GM23338 (cell line): Measurements from ENCODE around the gene EYA2. TPM values are rescaled to one million over a fixed set of nuclear protein-coding genes. Genes with fewer than 3 reads are reported as not detected.
A peak's percentile ranks its signal among the peaks of the same experiment; 100 is the strongest.

ENCODE experiments used
- ATAC-seq: fragments of 200-7000 bp; cut with Tn5 transposase; 3 replicates; pipeline ENCODE4 v1.9.1; 2020
- DNase-seq: peaks from one replicate; pipeline ENCODE4 v3.0.0-alpha.2; 2015; ENCODE audit warnings: low spot score
- H2AFZ ChIP-seq: fragments of 200-600 bp; sonication (generic); 2 replicates; pipeline ENCODE4 v1.8.0; 2016; ENCODE audit warnings: antibody characterized with exemption, mild to moderate bottlenecking, moderate library complexity
- H3F3A ChIP-seq: fragments of 200-600 bp; sonication (generic); replicated peaks from 2 replicates; pipeline ENCODE4 v1.8.0; 2017; ENCODE audit warnings: antibody characterized with exemption, mixed run types, low read depth
- H3K27ac ChIP-seq: fragments of 200-600 bp; sonication (generic); 2 replicates; pipeline ENCODE4 v1.6.1; 2016; ENCODE audit warnings: low read depth
- H3K27me3 ChIP-seq: fragments of 200-600 bp; sonication (generic); 2 replicates; pipeline ENCODE4 v1.8.0; 2016; ENCODE audit warnings: mild to moderate bottlenecking, mixed run types, moderate library complexity; ENCODE audit not compliant: insufficient read depth
- H3K36me3 ChIP-seq: fragments of 200-600 bp; sonication (generic); 2 replicates; pipeline ENCODE4 v1.8.0; 2016; ENCODE audit warnings: mild to moderate bottlenecking; ENCODE audit not compliant: insufficient read depth
- H3K4me1 ChIP-seq: fragments of 200-600 bp; sonication (generic); 2 replicates; pipeline ENCODE4 v1.8.0; 2016; ENCODE audit warnings: mild to moderate bottlenecking, moderate library complexity; ENCODE audit not compliant: insufficient read depth
- H3K4me2 ChIP-seq: fragments of 200-600 bp; sonication (generic); 2 replicates; pipeline ENCODE4 v1.7.1; 2017; ENCODE audit warnings: mixed run types
- H3K4me3 ChIP-seq: fragments of 200-600 bp; sonication (generic); 2 replicates; pipeline ENCODE4 v1.6.1; 2016; ENCODE audit warnings: mixed run types
- H3K79me2 ChIP-seq: fragments of 200-600 bp; sonication (generic); replicated peaks from 2 replicates; pipeline ENCODE4 v1.8.0; 2017; ENCODE audit warnings: mild to moderate bottlenecking; ENCODE audit not compliant: insufficient read depth
- H3K9me2 ChIP-seq: fragments of 200-600 bp; sonication (generic); 2 replicates; pipeline ENCODE4 v1.8.0; 2017; ENCODE audit not compliant: insufficient read depth
- H4K20me1 ChIP-seq: fragments of 200-600 bp; sonication (generic); replicated peaks from 2 replicates; pipeline ENCODE4 v1.8.0; 2017; ENCODE audit warnings: mild to moderate bottlenecking; ENCODE audit not compliant: insufficient read depth
- H3K27ac Mint-ChIP-seq: 2 replicates; pipeline ENCODE4 v1.8.0; 2020; ENCODE audit warnings: inconsistent platforms, mild to moderate bottlenecking, moderate library complexity, mixed read lengths
- H3K27me3 Mint-ChIP-seq: 3 replicates; pipeline ENCODE4 v1.8.0; 2022; ENCODE audit warnings: low read depth, mild to moderate bottlenecking, moderate library complexity, mixed read lengths, inconsistent platforms; ENCODE audit not compliant: insufficient read depth, poor library complexity
- H3K36me3 Mint-ChIP-seq: 3 replicates; pipeline ENCODE4 v1.8.0; 2021; ENCODE audit warnings: low read depth, mild to moderate bottlenecking, inconsistent platforms, moderate library complexity, mixed read lengths
- H3K4me1 Mint-ChIP-seq: 3 replicates; pipeline ENCODE4 v1.8.0; 2020; ENCODE audit warnings: mild to moderate bottlenecking, inconsistent platforms, mixed read lengths
- H3K4me3 Mint-ChIP-seq: 3 replicates; pipeline ENCODE4 v1.8.0; 2021; ENCODE audit warnings: moderate library complexity, mild to moderate bottlenecking, inconsistent platforms, mixed read lengths
- H3K9me3 Mint-ChIP-seq: 3 replicates; pipeline ENCODE4 v1.8.0; 2020; ENCODE audit warnings: moderate library complexity, mild to moderate bottlenecking, inconsistent platforms, mixed read lengths
- EZH2 ChIP-seq: fragments of 200-600 bp; sonication (generic); IDR thresholded peaks from one replicate; pipeline ENCODE4 v1.8.0; 2017; ENCODE audit warnings: antibody characterized with exemption, mild to moderate bottlenecking, low read depth; ENCODE audit not compliant: unreplicated experiment
- JUNB ChIP-seq: IDR thresholded peaks from one replicate; pipeline ENCODE4 v1.6.1; 2016; ENCODE audit warnings: antibody characterized with exemption; ENCODE audit not compliant: unreplicated experiment
- NANOG ChIP-seq: IDR thresholded peaks from 2 replicates; pipeline ENCODE4 v1.6.1; 2016; ENCODE audit warnings: antibody characterized with exemption, borderline replicate concordance
- POLR2AphosphoS5 ChIP-seq: IDR thresholded peaks from 2 replicates; pipeline ENCODE4 v1.6.1; 2016; ENCODE audit warnings: antibody characterized with exemption, low read depth
- ZNF114 ChIP-seq: fragments of 250-450 bp; sonication (Bioruptor Pico); IDR thresholded peaks from 2 replicates; pipeline ENCODE4 v1.5.0; 2020; ENCODE audit warnings: mild to moderate bottlenecking, moderate library complexity
- polyA plus RNA-seq: library from polyadenylated mRNA; unstranded; fragments of >200 nt; fragmentation: Nextera tagmentation; extraction: Ambion mirVana; gene quantifications from 2 replicates; pipeline ENCODE4 v1.2.1, GENCODE V29; 2016
- total RNA-seq: library from RNA; depleted of rRNA; stranded (reverse); fragments of >200 nt; shearing (Covaris generic); gene quantifications from 2 replicates; pipeline ENCODE4 v1.2.3, GENCODE V29; 2014
- TF ChIP-seq, protein P1 (sequence below): IDR thresholded peaks from one replicate; pipeline ENCODE4 v1.6.1; 2018; ENCODE audit warnings: antibody characterized with exemption; ENCODE audit not compliant: unreplicated experiment
- TF ChIP-seq, protein P2 (sequence below): IDR thresholded peaks from 2 replicates; pipeline ENCODE4 v1.6.1; 2016; ENCODE audit warnings: antibody characterized with exemption
- TF ChIP-seq, protein P3 (sequence below): fragments of 250-450 bp; sonication (Bioruptor Pico); IDR thresholded peaks from 2 replicates; pipeline ENCODE4 v1.5.0; 2020; ENCODE audit warnings: mild to moderate bottlenecking, moderate library complexity

EYA2 gene
- total and polyA plus RNA-seq, 2 experiments from 2014 or later, result 0.50 to 0.56 TPM

DNA sequence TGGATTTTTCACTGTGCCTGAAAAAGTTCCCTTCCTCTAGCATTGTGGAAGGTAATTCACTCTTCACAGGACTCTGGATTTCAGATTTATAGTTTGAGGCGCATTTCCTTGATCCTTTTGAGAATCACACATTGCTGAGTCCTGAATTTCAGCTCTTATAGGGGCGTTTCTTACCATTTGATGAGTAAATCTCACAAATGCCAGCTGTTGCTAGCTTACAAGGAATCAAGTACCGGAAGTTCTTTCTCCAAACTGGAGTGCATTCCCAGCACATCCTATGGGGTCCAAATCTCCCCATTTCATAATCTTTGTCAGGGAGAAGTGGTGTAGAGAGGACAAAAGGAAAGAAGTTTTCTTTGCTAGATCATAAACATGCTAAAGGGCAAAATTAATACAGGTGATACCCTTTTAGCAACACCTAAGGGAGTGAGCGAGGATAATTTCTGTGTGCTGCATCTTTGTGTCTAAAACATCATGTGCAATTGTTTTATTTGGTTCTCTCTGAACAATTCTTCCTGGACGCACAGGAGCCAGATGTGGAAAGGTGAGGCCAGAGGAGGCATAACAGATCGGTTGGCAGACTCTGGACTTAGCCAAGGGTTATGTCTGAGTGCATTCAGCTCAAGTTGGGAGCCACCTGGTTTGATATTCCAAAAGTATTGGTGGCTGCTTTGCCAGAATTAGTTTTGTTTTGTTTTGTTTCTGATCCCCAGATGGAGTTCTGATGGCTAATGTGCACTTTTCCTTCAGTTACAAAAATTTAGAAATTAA is 37.4 kb upstream of the EYA2 start (continued):
- TF ChIP-seq, protein P1, sequence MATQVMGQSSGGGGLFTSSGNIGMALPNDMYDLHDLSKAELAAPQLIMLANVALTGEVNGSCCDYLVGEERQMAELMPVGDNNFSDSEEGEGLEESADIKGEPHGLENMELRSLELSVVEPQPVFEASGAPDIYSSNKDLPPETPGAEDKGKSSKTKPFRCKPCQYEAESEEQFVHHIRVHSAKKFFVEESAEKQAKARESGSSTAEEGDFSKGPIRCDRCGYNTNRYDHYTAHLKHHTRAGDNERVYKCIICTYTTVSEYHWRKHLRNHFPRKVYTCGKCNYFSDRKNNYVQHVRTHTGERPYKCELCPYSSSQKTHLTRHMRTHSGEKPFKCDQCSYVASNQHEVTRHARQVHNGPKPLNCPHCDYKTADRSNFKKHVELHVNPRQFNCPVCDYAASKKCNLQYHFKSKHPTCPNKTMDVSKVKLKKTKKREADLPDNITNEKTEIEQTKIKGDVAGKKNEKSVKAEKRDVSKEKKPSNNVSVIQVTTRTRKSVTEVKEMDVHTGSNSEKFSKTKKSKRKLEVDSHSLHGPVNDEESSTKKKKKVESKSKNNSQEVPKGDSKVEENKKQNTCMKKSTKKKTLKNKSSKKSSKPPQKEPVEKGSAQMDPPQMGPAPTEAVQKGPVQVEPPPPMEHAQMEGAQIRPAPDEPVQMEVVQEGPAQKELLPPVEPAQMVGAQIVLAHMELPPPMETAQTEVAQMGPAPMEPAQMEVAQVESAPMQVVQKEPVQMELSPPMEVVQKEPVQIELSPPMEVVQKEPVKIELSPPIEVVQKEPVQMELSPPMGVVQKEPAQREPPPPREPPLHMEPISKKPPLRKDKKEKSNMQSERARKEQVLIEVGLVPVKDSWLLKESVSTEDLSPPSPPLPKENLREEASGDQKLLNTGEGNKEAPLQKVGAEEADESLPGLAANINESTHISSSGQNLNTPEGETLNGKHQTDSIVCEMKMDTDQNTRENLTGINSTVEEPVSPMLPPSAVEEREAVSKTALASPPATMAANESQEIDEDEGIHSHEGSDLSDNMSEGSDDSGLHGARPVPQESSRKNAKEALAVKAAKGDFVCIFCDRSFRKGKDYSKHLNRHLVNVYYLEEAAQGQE, result no peak
- TF ChIP-seq ZNF114 (CRISPR knock-in tag), result no peak
- TF ChIP-seq EZH2, result no peak

DNA sequence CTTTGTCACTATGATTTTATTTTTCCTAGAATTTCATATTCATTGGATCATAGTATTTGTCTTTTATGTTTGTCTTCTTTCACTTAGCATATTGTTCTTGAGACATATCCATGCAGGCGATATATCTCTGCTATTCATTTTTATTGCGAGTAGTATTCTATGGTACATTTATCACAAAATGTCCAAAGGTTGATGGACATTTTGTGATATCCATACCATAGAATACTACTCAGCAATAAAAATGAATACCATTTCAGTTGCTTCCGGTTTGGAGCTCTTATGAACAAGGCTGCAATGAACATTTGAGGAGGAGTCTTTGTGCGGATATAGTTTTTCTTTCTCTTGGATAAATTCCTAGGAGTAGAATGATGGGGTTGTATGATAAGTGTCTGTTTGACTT is 28.8 kb upstream of the EYA2 start:
- H3K36me3 Mint-ChIP-seq, result no peaks in the 10 kb centered on the region
- DNase-seq, result no peak

DNA sequence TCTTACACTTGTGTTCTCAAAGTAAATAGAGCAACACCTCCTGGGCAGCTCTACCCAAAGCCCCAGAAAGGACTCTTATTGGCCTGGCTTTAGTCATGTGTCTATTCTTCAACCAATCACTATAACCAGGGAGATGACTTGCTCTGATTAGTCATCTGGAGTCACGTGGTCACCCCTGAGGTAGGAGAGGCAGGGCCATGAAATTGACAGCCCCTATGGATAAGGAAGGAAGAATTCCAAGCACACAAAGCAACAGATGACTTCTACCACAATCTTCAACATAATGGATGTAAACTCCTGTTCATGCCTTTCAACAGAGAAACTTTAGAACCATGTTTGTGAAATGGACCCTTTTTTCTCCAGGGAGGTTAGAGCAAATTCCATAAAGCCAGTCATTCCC is 24.6 kb upstream of the EYA2 start:
- peaks cover 3% of the 10 kb centered on the region for H3K27me3 Mint-ChIP-seq
- no peak overlapping the region for H3K27ac Mint-ChIP-seq
- Histone ChIP-seq H3F3A (no peaks in the 10 kb centered on the region), H3K36me3 (no peaks in the 10 kb centered on the region), H3K27me3 (no peaks in the 10 kb centered on the region), H3K27ac (no peak overlapping the region), H4K20me1 (no peaks in the 10 kb centered on the region), H3K9me2 (peaks cover 21% of the 10 kb centered on the region), H3K79me2 (no peaks in the 10 kb centered on the region), H2AFZ (no peak overlapping the region), H3K4me1 (peaks cover 4% of the 10 kb centered on the region; the same call in 1 of the 2 replicates), H3K4me2 (no peak overlapping the region), H3K4me3 (no peak overlapping the region)
- peaks cover 9% of the 10 kb centered on the region; the same call in 2 of the 3 replicates for H3K4me1 Mint-ChIP-seq
- DNase-seq (no peak), ATAC-seq (no peak)
- no peak overlapping the region for H3K4me3 Mint-ChIP-seq
- H3K9me3 Mint-ChIP-seq, result peaks cover 3% of the 10 kb centered on the region
- H3K36me3 Mint-ChIP-seq, result no peaks in the 10 kb centered on the region
- TF ChIP-seq POLR2AphosphoS5 (no peak), ZNF114 (CRISPR knock-in tag) (no peak), NANOG (no peak), EZH2 (no peak), JUNB (no peak)
- TF ChIP-seq, protein P2, sequence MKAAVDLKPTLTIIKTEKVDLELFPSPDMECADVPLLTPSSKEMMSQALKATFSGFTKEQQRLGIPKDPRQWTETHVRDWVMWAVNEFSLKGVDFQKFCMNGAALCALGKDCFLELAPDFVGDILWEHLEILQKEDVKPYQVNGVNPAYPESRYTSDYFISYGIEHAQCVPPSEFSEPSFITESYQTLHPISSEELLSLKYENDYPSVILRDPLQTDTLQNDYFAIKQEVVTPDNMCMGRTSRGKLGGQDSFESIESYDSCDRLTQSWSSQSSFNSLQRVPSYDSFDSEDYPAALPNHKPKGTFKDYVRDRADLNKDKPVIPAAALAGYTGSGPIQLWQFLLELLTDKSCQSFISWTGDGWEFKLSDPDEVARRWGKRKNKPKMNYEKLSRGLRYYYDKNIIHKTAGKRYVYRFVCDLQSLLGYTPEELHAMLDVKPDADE, result no peak
- TF ChIP-seq, protein P3, sequence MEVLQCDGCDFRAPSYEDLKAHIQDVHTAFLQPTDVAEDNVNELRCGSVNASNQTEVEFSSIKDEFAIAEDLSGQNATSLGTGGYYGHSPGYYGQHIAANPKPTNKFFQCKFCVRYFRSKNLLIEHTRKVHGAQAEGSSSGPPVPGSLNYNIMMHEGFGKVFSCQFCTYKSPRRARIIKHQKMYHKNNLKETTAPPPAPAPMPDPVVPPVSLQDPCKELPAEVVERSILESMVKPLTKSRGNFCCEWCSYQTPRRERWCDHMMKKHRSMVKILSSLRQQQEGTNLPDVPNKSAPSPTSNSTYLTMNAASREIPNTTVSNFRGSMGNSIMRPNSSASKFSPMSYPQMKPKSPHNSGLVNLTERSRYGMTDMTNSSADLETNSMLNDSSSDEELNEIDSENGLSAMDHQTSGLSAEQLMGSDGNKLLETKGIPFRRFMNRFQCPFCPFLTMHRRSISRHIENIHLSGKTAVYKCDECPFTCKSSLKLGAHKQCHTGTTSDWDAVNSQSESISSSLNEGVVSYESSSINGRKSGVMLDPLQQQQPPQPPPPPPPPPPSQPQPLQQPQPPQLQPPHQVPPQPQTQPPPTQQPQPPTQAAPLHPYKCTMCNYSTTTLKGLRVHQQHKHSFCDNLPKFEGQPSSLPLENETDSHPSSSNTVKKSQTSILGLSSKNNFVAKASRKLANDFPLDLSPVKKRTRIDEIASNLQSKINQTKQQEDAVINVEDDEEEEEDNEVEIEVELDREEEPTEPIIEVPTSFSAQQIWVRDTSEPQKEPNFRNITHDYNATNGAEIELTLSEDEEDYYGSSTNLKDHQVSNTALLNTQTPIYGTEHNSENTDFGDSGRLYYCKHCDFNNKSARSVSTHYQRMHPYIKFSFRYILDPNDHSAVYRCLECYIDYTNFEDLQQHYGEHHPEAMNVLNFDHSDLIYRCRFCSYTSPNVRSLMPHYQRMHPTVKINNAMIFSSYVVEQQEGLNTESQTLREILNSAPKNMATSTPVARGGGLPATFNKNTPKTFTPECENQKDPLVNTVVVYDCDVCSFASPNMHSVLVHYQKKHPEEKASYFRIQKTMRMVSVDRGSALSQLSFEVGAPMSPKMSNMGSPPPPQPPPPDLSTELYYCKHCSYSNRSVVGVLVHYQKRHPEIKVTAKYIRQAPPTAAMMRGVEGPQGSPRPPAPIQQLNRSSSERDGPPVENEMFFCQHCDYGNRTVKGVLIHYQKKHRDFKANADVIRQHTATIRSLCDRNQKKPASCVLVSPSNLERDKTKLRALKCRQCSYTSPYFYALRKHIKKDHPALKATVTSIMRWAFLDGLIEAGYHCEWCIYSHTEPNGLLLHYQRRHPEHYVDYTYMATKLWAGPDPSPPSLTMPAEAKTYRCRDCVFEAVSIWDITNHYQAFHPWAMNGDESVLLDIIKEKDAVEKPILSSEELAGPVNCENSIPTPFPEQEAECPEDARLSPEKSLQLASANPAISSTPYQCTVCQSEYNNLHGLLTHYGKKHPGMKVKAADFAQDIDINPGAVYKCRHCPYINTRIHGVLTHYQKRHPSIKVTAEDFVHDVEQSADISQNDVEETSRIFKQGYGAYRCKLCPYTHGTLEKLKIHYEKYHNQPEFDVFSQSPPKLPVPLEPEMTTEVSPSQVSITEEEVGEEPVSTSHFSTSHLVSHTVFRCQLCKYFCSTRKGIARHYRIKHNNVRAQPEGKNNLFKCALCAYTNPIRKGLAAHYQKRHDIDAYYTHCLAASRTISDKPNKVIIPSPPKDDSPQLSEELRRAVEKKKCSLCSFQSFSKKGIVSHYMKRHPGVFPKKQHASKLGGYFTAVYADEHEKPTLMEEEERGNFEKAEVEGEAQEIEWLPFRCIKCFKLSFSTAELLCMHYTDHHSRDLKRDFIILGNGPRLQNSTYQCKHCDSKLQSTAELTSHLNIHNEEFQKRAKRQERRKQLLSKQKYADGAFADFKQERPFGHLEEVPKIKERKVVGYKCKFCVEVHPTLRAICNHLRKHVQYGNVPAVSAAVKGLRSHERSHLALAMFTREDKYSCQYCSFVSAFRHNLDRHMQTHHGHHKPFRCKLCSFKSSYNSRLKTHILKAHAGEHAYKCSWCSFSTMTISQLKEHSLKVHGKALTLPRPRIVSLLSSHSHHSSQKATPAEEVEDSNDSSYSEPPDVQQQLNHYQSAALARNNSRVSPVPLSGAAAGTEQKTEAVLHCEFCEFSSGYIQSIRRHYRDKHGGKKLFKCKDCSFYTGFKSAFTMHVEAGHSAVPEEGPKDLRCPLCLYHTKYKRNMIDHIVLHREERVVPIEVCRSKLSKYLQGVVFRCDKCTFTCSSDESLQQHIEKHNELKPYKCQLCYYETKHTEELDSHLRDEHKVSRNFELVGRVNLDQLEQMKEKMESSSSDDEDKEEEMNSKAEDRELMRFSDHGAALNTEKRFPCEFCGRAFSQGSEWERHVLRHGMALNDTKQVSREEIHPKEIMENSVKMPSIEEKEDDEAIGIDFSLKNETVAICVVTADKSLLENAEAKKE (CRISPR knock-in tag), result no peak

More for the DNA sequence above, 28.8 kb upstream of the EYA2 start:
- Histone ChIP-seq H3K27ac (no peak overlapping the region), H3K4me3 (no peak overlapping the region), H3K36me3 (no peaks in the 10 kb centered on the region), H3K9me2 (peaks cover 12% of the 10 kb centered on the region), H3K4me2 (no peak overlapping the region), H3K4me1 (no peaks in the 10 kb centered on the region), H4K20me1 (no peaks in the 10 kb centered on the region), H3K79me2 (no peaks in the 10 kb centered on the region), H2AFZ (0 out of 2 replicates have a peak overlapping the region, but pooled peaks have one; percentile 11), H3F3A (no peaks in the 10 kb centered on the region), H3K27me3 (no peaks in the 10 kb centered on the region)
- ATAC-seq, result no peak
- Mint-ChIP-seq H3K27ac (no peak overlapping the region), H3K4me1 (no peaks in the 10 kb centered on the region), H3K27me3 (no peaks in the 10 kb centered on the region), H3K4me3 (no peak overlapping the region), H3K9me3 (peaks cover 3% of the 10 kb centered on the region)
- TF ChIP-seq ZNF114 (CRISPR knock-in tag), result no peak
